GM19193 (cell line): ENCODE measurements around the gene CCM2L.

Experiments
- POLR2A ChIP-seq: IDR thresholded peaks from 4 replicates; pipeline ENCODE4 v1.6.1; 2011; ENCODE audit not compliant: insufficient read depth, insufficient read length; ENCODE audit errors: extremely low read depth

The CCM2L gene

GRCh38 chr20:32010101-32010500, at the start of gene CCM2L:
Gene CCM2L, plus strand, starts transcription at chr20:32010438. Its CDS starts 17 bp downstream, at chr20:32010455.
- TF ChIP-seq POLR2A, result no peak

- TF ChIP-seq POLR2A, result no peak
Measured at GRCh38 chr20:31962761-31963160, 47.5 kb upstream of the CCM2L start.

GRCh38 chr20:31963889-31964288, 46.3 kb upstream of the CCM2L start:
- no peak for TF ChIP-seq POLR2A

- TF ChIP-seq POLR2A, result no peak
Measured at GRCh38 chr20:31966991-31967655, 43.1 kb upstream of the CCM2L start.

- TF ChIP-seq POLR2A, result no peak
Measured at GRCh38 chr20:31967830-31968249, 42.4 kb upstream of the CCM2L start, which contains the start of gene XKR7. Gene XKR7, plus strand, starts transcription at chr20:31968151. Its CDS starts 25 bp downstream, at chr20:31968176.

GRCh38 chr20:31968291-31969126, 41.7 kb upstream of the CCM2L start:
- TF ChIP-seq POLR2A, result no peak

- no peak for TF ChIP-seq POLR2A
Measured at GRCh38 chr20:31969991-31970390, 40.2 kb upstream of the CCM2L start.

- TF ChIP-seq POLR2A, result no peak
Measured at GRCh38 chr20:31972471-31973021, 37.7 kb upstream of the CCM2L start.

- TF ChIP-seq POLR2A, result no peak
Measured at GRCh38 chr20:31974296-31974695, 35.9 kb upstream of the CCM2L start.

- no peak for TF ChIP-seq POLR2A
Measured at GRCh38 chr20:31974951-31975487, 35.2 kb upstream of the CCM2L start.

- TF ChIP-seq POLR2A, result no peak
Measured at GRCh38 chr20:31975874-31976273, 34.4 kb upstream of the CCM2L start.

- TF ChIP-seq POLR2A, result no peak
Measured at GRCh38 chr20:31977080-31977479, 33.2 kb upstream of the CCM2L start.

- no peak for TF ChIP-seq POLR2A
Measured at GRCh38 chr20:31979713-31980426, 30.4 kb upstream of the CCM2L start.

GRCh38 chr20:31981784-31982183, 28.5 kb upstream of the CCM2L start:
- no peak for TF ChIP-seq POLR2A

GRCh38 chr20:31984981-31985471, 25.2 kb upstream of the CCM2L start:
- TF ChIP-seq POLR2A, result no peak

- TF ChIP-seq POLR2A, result no peak
Measured at GRCh38 chr20:31987744-31988143, 22.5 kb upstream of the CCM2L start.
